ENCODE measurements around the gene CHML.

Gene CHML

GRCh38 chr1:241640867-241641622, 876 bp upstream of the CHML start:
- no peak overlapping the region for H3K4me3 ChIP-seq (ENCODE audit: low read depth, low read length)
- peaks cover 0 to 2% of the 10 kb centered on the region in 2 experiments; a peak in 1 of 3 replicates for H3K36me3 ChIP-seq (ENCODE audit: control insufficient read depth in 2 of 2, insufficient read depth in 1 of 2, low read length in 2 of 2)
- POLR2A ChIA-PET = interaction anchor here (0.5 to 1.6 kb wide), 9 partner anchors 12 to 1615 kb away, joined by 3 to 13 read pairs (median 4); partner anchors contain the start of genes CEP170, EXO1, FH and SDCCAG8
- peaks cover 10% of the 10 kb centered on the region for H3K4me1 ChIP-seq (ENCODE audit: control insufficient read depth, insufficient read depth, low read length)
- no peaks in the 10 kb centered on the region; the same call in 1 of the 2 replicates for H3K9me3 ChIP-seq (ENCODE audit: control insufficient read depth, insufficient read depth, low read depth, low read length)
- TF ChIP-seq FEZF1 (tag by site-specific recombination; IDR thresholded peaks at IDR 0.05) (no peak), ZNF354C (tag by site-specific recombination; IDR thresholded peaks at IDR 0.05; ENCODE audit: borderline replicate concordance, low read depth) (no peak), PBX3 (CRISPR knock-in tag; IDR thresholded peaks at IDR 0.05) (no peak), ZNF2 (tag by site-specific recombination; IDR thresholded peaks at IDR 0.05) (peak; percentile 7; the same call in 1 of the 2 replicates), ZNF560 (tag by site-specific recombination; IDR thresholded peaks at IDR 0.05; ENCODE audit: borderline replicate concordance) (no peak), ZXDB (tag by site-specific recombination; IDR thresholded peaks at IDR 0.05) (no peak), ZNF302 (tag by site-specific recombination; IDR thresholded peaks at IDR 0.05; ENCODE audit: low read depth) (no peak), SALL2 (tag by site-specific recombination; IDR thresholded peaks at IDR 0.05; ENCODE audit: borderline replicate concordance) (no peak), SP3 (tag by site-specific recombination; IDR thresholded peaks at IDR 0.05) (no peak), ZNF610 (tag by site-specific recombination; IDR thresholded peaks at IDR 0.05; ENCODE audit: borderline replicate concordance) (0 out of 2 replicates have a peak, but pooled peaks have one; percentile 6), ZNF747 (tag by site-specific recombination; IDR thresholded peaks at IDR 0.05) (no peak), ZNF335 (tag by site-specific recombination; conservative IDR thresholded peaks at IDR 0.05) (peak; percentile 62), PRDM2 (tag by site-specific recombination; IDR thresholded peaks at IDR 0.05; ENCODE audit: borderline replicate concordance) (0 out of 2 replicates have a peak, but pooled peaks have one; percentile 48), KLF9 (tag by site-specific recombination; IDR thresholded peaks at IDR 0.05; ENCODE audit: low read depth) (no peak), GLIS2 (tag by site-specific recombination; IDR thresholded peaks at IDR 0.05) (no peak), ZBTB11 (tag by site-specific recombination; conservative IDR thresholded peaks at IDR 0.05; ENCODE audit: low read depth) (0 out of 2 replicates have a peak, but pooled peaks have one; percentile 9), HOXC10 (CRISPR knock-in tag; IDR thresholded peaks at IDR 0.05) (no peak), ZNF692 (tag by site-specific recombination; IDR thresholded peaks at IDR 0.05) (0 out of 2 replicates have a peak, but pooled peaks have one; percentile 10), RBAK (tag by site-specific recombination; IDR thresholded peaks at IDR 0.05) (no peak), ZNF391 (tag by site-specific recombination; IDR thresholded peaks at IDR 0.05; ENCODE audit: borderline replicate concordance, low read depth) (no peak), ZNF16 (tag by site-specific recombination; IDR thresholded peaks at IDR 0.05; ENCODE audit: low read depth) (0 out of 2 replicates have a peak, but pooled peaks have one; percentile 22)
- CTCF ChIA-PET = interaction anchor here (0.7 to 4.5 kb wide), 2 partner anchors 14 to 20 kb away, joined by 3 to 23 read pairs; no protein-coding TSS in a partner anchor
- H3K27ac ChIP-seq (ENCODE audit: extremely low read depth, low read depth, low read length) = peak overlapping the region; percentile 8; the same call in 1 of the 2 replicates

Measured in HEK293 (cell line).